GM19239 (cell line): Measurements from ENCODE around the gene COMMD10.

ENCODE experiments used
- DNase-seq: peaks from one replicate; pipeline ENCODE4 v3.0.0; 2011; ENCODE audit warnings: low spot score; ENCODE audit not compliant: insufficient read length
- FAIRE-seq: peaks from 2 replicates; lab custom pipeline; 2011; peaks lifted over from hg19 to GRCh38; lab: Jason Lieb, UNC

The COMMD10 gene

DNA sequence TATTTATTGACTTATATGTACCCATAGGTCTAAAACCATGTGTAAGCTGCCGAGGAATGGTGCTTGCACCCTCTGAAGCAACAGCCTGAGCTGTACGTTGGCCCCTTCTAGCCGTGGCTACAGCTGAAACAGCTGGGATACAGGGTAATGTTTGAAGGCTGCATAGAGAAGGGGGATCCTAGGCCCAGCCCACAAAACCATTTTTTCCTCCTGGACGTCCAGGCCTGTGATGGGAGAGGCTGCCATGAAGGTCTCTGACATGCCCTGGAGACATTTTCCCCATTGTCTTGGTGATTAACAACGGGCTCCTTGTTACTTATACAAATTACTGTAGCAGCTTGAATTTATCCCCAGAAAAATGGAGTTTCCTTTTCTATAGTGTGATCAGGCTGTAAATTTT lies 244.7 kb downstream of the COMMD10 start:
- FAIRE-seq (no peak), DNase-seq (no peak)

- DNase-seq (no peak), FAIRE-seq (peak; percentile 23)
Measured at GRCh38 chr5:116340799-116341198, 256.0 kb downstream of the COMMD10 start.
